Endothelial cell of umbilical vein (primary cell): ENCODE measurements around the gene HMCN1. TPM values are rescaled to one million over a fixed set of nuclear protein-coding genes. Genes with fewer than 3 reads are reported as not detected.

Experiments used
- BruUV-seq: library from RNA; stranded (reverse); fragments of 400-500 nt; replicated peaks from 2 replicates; lab custom pipeline; 2021; lab: Mats Ljungman, UMichigan
- CTCF ChIA-PET: fragments of 300-600, 350-600 bp; sonication (Branson Sonifier 250); formaldehyde crosslinking; loops from one replicate; lab custom pipeline; 2021; ENCODE audit warnings: antibody characterized with exemption, inconsistent platforms; lab: Charles Lee
- POLR2A ChIA-PET: fragments of 300-600, 350-600 bp; sonication (Branson Sonifier 250); formaldehyde crosslinking; loops from one replicate; lab custom pipeline; 2021; ENCODE audit warnings: antibody characterized with exemption, inconsistent platforms; lab: Charles Lee
- DNase-seq: peaks from one replicate; pipeline ENCODE4 v3.0.0-alpha.2; 2011; ENCODE audit warnings: low read depth, low spot score
- FAIRE-seq: peaks from 2 replicates; lab custom pipeline; 2011; peaks lifted over from hg19 to GRCh38; lab: Jason Lieb, UNC
- H2AFZ ChIP-seq: 2 replicates; pipeline ENCODE4 v1.6.0; 2012; ENCODE audit warnings: low read depth, low read length, control low read depth, inconsistent platforms
- H3K27ac ChIP-seq: 2 replicates; pipeline ENCODE4 v1.5.1; 2011; ENCODE audit warnings: low read depth, mild to moderate bottlenecking, control low read depth, low read length, moderate library complexity; ENCODE audit not compliant: insufficient read depth
- H3K27me3 ChIP-seq, 2 experiments: 2 replicates each; pipeline versions ENCODE4 v1.6.0 to v1.6.1; 2011; ENCODE audit warnings: low read length in 2 of 2, mixed read lengths in 1 of 2; ENCODE audit not compliant: control insufficient read depth in 2 of 2, insufficient read depth in 2 of 2
- H3K36me3 ChIP-seq, 2 experiments: 2 replicates in 1 of 2; 3 replicates in 1 of 2; pipeline ENCODE4 v1.5.1; 2011; ENCODE audit warnings: low read length in 2 of 2, mild to moderate bottlenecking in 1 of 2, moderate library complexity in 1 of 2; ENCODE audit not compliant: control insufficient read depth in 2 of 2, insufficient read depth in 2 of 2; ENCODE audit errors: extremely low read depth in 1 of 2
- H3K4me1 ChIP-seq: 3 replicates; pipeline ENCODE4 v1.5.1; 2011; ENCODE audit warnings: mild to moderate bottlenecking, low read length; ENCODE audit not compliant: control insufficient read depth, insufficient read depth; ENCODE audit errors: extremely low read depth
- H3K4me2 ChIP-seq: 2 replicates; pipeline ENCODE4 v1.6.1; 2011; ENCODE audit warnings: low read length, control low read depth, mixed read lengths; ENCODE audit not compliant: insufficient read depth
- H3K4me3 ChIP-seq, 3 experiments: fragments of 200-600 bp in 1 of 3; sonication (generic), shearing (Covaris generic) in 1 of 3; replicated peaks in 1 of 3; 2 replicates each; pipeline ENCODE4 v1.5.1; 2011 to 2016; ENCODE audit warnings: control low read depth in 3 of 3, low read length in 3 of 3, mild to moderate bottlenecking in 2 of 3, inconsistent platforms in 1 of 3, low read depth in 1 of 3, moderate library complexity in 1 of 3; ENCODE audit not compliant: insufficient read depth in 1 of 3
- H3K79me2 ChIP-seq: 2 replicates; pipeline ENCODE4 v1.6.0; 2012; ENCODE audit warnings: low read length, inconsistent platforms; ENCODE audit not compliant: control insufficient read depth, insufficient read depth
- H3K9ac ChIP-seq: replicated peaks from 2 replicates; pipeline ENCODE3; 2011; ENCODE audit warnings: low read length, control low read depth; ENCODE audit not compliant: insufficient read depth; ENCODE audit errors: extremely low read depth
- H3K9me1 ChIP-seq: replicated peaks from 3 replicates; pipeline ENCODE4 v1.6.0; 2011; ENCODE audit warnings: mild to moderate bottlenecking, low read length; ENCODE audit not compliant: control insufficient read depth, insufficient read depth; ENCODE audit errors: extremely low read depth
- H3K9me3 ChIP-seq: replicated peaks from 2 replicates; pipeline ENCODE4 v1.5.1; 2012; ENCODE audit warnings: low read length, inconsistent platforms; ENCODE audit not compliant: control insufficient read depth, insufficient read depth
- H4K20me1 ChIP-seq: replicated peaks from 2 replicates; pipeline ENCODE3; 2011; ENCODE audit warnings: mild to moderate bottlenecking, low read length; ENCODE audit not compliant: control insufficient read depth, insufficient read depth; ENCODE audit errors: extremely low read depth
- EZH2 ChIP-seq: IDR thresholded peaks from 2 replicates; pipeline ENCODE4 v1.6.1; 2012; ENCODE audit warnings: borderline replicate concordance, low read depth, mild to moderate bottlenecking, moderate library complexity, low read length, inconsistent platforms; ENCODE audit not compliant: severe bottlenecking
- FOS ChIP-seq: IDR thresholded peaks from 2 replicates; pipeline ENCODE4 v1.6.1; 2011; ENCODE audit warnings: mild to moderate bottlenecking, low read length, moderate library complexity, borderline replicate concordance; ENCODE audit not compliant: insufficient read depth
- GATA2 ChIP-seq: IDR thresholded peaks from 2 replicates; pipeline ENCODE4 v1.7.0; 2011; ENCODE audit warnings: low read depth, mild to moderate bottlenecking, moderate library complexity, mixed read lengths, low read length; ENCODE audit not compliant: insufficient read length, insufficient read depth
- JUN ChIP-seq: IDR thresholded peaks from 2 replicates; pipeline ENCODE4 v1.6.1; 2011; ENCODE audit warnings: borderline replicate concordance, low read depth; ENCODE audit not compliant: insufficient read length, insufficient read depth
- MYC ChIP-seq: IDR thresholded peaks from one replicate; pipeline ENCODE4 v1.6.1; 2011; ENCODE audit warnings: mild to moderate bottlenecking, low read depth, low read length
- POLR2A ChIP-seq: IDR thresholded peaks from 2 replicates; pipeline ENCODE4 v1.6.1; 2012; ENCODE audit warnings: low read depth, mild to moderate bottlenecking, control low read depth, low read length
- POLR2AphosphoS5 ChIP-seq: IDR thresholded peaks from 2 replicates; pipeline ENCODE4 v1.6.1; 2012; ENCODE audit warnings: low read depth, mild to moderate bottlenecking, control low read depth, low read length, moderate library complexity; ENCODE audit not compliant: insufficient read depth
- dilution Hi-C: fragments of 300-500 bp; cut with MboI; formaldehyde crosslinking; loops from one replicate; pipeline ENCODE4 v1.15.0; 2019; ENCODE audit warnings: low sequenced_read_pairs; ENCODE audit not compliant: extremely low pct_ligation_motif_present
- intact Hi-C: fragments of 100-400 bp; cut with micrococcal nuclease; formaldehyde crosslinking; loops from one replicate; pipeline ENCODE4 v1.10.0; 2022
- polyA plus RNA-seq, 4 experiments: library from polyadenylated mRNA; depleted of rRNA in 3 of 4; stranded (reverse) in 3 of 4; unstranded in 1 of 4; fragments of >200 nt; gene quantifications; 2 replicates each; pipeline versions ENCODE4 v1.2.1 to v1.2.3, GENCODE V29; 2011 to 2012; ENCODE audit warnings: missing spikeins in 1 of 4
- total RNA-seq: library from RNA; stranded (reverse); gene quantifications from 2 replicates; pipeline ENCODE4 v1.2.3, GENCODE V29; 2021
- TF ChIP-seq, protein P1 (sequence below), 2 donors: IDR thresholded peaks; 1 replicate in 1 of 2; 2 replicates in 1 of 2; pipeline ENCODE4 v1.5.1; 2011; ENCODE audit warnings: low read length in 2 of 2, mild to moderate bottlenecking in 2 of 2, moderate library complexity in 2 of 2, control low read depth in 1 of 2, inconsistent platforms in 1 of 2, low read depth in 1 of 2; ENCODE audit not compliant: insufficient read depth in 1 of 2; ENCODE audit errors: extremely low read depth in 1 of 2
- TF ChIP-seq, protein P2 (sequence below): IDR thresholded peaks from 2 replicates; pipeline ENCODE4 v1.6.1; 2011; ENCODE audit not compliant: insufficient read depth, insufficient read length

Gene HMCN1
- total and polyA plus RNA-seq, 2 donors (not counting 3 experiments of a cell fraction or from before 2014, with no cell fraction given) = 10.3 to 16.0 TPM

DNA sequence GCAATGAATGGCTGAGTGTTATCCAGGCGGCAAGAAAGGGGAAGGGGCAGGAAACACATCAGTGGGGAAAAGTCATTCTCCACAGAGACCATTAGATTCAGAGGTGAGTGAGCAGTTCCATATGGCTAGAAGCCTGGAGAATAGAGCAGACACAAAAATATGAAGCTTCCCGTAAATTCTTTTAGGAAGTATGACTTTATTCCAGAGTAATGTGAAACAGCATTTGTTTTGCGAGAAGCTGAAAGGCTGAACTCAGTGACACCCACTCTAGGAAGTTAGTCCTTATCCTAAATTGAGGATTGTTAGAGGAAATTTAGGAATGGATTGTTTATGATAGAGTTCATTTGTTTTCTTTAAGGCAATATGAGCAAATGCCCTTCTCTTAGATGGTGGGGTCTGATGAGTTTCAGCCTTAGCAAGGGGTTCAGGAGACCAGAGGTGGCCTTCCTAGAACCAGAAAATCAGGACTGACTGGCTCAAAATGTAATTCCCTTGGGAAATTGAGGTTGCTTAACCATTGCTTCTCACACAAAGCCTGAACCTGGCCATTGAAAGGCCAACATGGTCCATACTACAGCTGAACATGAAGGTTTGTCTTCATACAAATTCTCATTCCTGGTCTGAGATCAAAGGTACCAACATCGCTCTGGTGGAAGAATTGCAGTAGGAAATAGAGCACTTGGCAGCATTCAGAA is 473.3 kb downstream of the HMCN1 start:
- Histone ChIP-seq H3K9me3 (no peaks in the 10 kb centered on the region), H4K20me1 (no peaks in the 10 kb centered on the region), H3K27me3 (no peaks in the 10 kb centered on the region), H2AFZ (no peak overlapping the region), H3K79me2 (no peaks in the 10 kb centered on the region), H3K4me3 (no peak overlapping the region), H3K36me3 (no peaks in the 10 kb centered on the region), H3K27ac (no peak overlapping the region), H3K4me1 (peaks cover 4% of the 10 kb centered on the region), H3K4me2 (no peak overlapping the region), H3K9ac (no peak overlapping the region), H3K9me1 (no peaks in the 10 kb centered on the region)
- CTCF ChIA-PET = interaction anchor here (0.9 to 7.3 kb wide), 4 partner anchors 13 to 487 kb away, joined by 3 to 70 read pairs (median 4); no protein-coding TSS in a partner anchor
- dilution Hi-C loops (no loop called here), intact Hi-C loops (no loop called here)
- BruUV-seq = no TSS peak
- FAIRE-seq (no peak), DNase-seq (no peak)
- POLR2A ChIA-PET = no interaction called here
- TF ChIP-seq FOS (no peak), GATA2 (no peak), JUN (no peak), MYC (no peak), POLR2A (no peak), POLR2AphosphoS5 (no peak), EZH2 (no peak)
- TF ChIP-seq, protein P1, sequence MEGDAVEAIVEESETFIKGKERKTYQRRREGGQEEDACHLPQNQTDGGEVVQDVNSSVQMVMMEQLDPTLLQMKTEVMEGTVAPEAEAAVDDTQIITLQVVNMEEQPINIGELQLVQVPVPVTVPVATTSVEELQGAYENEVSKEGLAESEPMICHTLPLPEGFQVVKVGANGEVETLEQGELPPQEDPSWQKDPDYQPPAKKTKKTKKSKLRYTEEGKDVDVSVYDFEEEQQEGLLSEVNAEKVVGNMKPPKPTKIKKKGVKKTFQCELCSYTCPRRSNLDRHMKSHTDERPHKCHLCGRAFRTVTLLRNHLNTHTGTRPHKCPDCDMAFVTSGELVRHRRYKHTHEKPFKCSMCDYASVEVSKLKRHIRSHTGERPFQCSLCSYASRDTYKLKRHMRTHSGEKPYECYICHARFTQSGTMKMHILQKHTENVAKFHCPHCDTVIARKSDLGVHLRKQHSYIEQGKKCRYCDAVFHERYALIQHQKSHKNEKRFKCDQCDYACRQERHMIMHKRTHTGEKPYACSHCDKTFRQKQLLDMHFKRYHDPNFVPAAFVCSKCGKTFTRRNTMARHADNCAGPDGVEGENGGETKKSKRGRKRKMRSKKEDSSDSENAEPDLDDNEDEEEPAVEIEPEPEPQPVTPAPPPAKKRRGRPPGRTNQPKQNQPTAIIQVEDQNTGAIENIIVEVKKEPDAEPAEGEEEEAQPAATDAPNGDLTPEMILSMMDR (IDR thresholded peaks at IDR 0.05; ENCODE audit: extremely low read depth in 1 of 2, insufficient read depth in 1 of 2, low read depth in 1 of 2, low read length in 2 of 2) = no peak
- TF ChIP-seq, protein P2, sequence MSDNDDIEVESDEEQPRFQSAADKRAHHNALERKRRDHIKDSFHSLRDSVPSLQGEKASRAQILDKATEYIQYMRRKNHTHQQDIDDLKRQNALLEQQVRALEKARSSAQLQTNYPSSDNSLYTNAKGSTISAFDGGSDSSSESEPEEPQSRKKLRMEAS = no peak
